NT2/D1 (cell line): Measurements from ENCODE around the gene RADIL.
A peak's percentile ranks its signal among the peaks of the same experiment; 100 is the strongest.

ENCODE experiments used
- DNase-seq: peaks from one replicate; pipeline ENCODE4 v3.0.0-alpha.2; 2011; ENCODE audit warnings: low read depth, low spot score
- H3K27me3 ChIP-seq: 2 replicates; pipeline ENCODE4 v1.6.0; 2011; ENCODE audit warnings: mild to moderate bottlenecking; ENCODE audit not compliant: insufficient read length, insufficient read depth
- H3K36me3 ChIP-seq: 2 replicates; pipeline ENCODE4 v1.6.1; 2011; ENCODE audit warnings: mild to moderate bottlenecking, low read length, mixed read lengths; ENCODE audit not compliant: insufficient read depth, insufficient read length
- H3K4me1 ChIP-seq: 2 replicates; pipeline ENCODE4 v1.5.1; 2011; ENCODE audit not compliant: insufficient read depth, insufficient read length
- H3K4me3 ChIP-seq: 2 replicates; pipeline ENCODE4 v1.5.1; 2011; ENCODE audit warnings: low read depth; ENCODE audit not compliant: insufficient read length
- H3K9ac ChIP-seq: 2 replicates; pipeline ENCODE4 v1.6.0; 2011; ENCODE audit warnings: low read depth; ENCODE audit not compliant: insufficient read length
- H3K9me3 ChIP-seq: 2 replicates; pipeline ENCODE4 v1.5.1; 2011; ENCODE audit warnings: mild to moderate bottlenecking, low read length; ENCODE audit not compliant: insufficient read depth
- SUZ12 ChIP-seq: IDR thresholded peaks from 2 replicates; pipeline ENCODE4 v1.6.1; 2011; ENCODE audit not compliant: insufficient read length, insufficient read depth; ENCODE audit errors: extremely low read depth
- YY1 ChIP-seq: IDR thresholded peaks from 2 replicates; pipeline ENCODE4 v1.6.1; 2011; ENCODE audit not compliant: insufficient read length, insufficient read depth
- ZNF274 ChIP-seq: IDR thresholded peaks from 2 replicates; pipeline ENCODE4 v1.6.1; 2011; ENCODE audit warnings: mild to moderate bottlenecking, low read depth, low read length

Gene RADIL

DNA sequence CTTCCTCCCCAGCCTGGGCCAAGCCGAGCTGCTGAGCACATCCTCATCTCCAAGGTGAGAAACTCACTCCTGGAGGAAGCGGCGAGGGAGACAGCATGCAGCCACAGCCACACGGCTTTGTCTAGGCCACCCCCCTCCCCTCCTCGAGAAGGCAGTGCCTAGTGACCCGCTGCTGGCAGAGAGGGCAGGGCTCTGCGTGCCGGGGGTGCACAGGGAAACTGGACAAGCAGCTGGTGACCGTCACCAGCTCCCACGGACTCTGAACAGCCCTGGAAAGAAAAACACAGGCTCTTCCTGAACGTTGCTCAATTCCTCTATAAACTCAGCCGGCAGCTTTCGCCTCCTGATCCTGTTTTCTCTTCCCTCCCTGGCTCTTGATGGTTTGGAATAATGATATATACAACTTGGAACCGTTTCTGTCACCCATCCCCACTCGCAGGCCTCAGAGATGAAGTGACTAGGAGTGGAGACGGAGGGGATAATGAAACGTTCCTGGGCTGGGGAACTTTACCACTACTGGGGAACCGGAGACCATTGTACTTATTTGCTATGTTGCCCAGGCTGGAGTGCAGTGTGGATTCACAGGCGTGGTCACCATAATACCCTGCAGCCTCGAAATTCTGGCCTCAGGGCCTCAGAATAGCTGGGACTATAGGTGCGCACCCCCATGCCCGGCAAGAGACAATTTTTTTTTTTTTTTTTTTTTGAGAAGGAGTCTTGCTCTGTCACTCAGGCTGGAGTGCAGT, 41.0 kb downstream of the RADIL start:
- DNase-seq = no peak
- no peak overlapping the region for H3K9ac ChIP-seq
- no peak for TF ChIP-seq YY1
- no peak for TF ChIP-seq ZNF274
- no peak for TF ChIP-seq SUZ12
- no peaks in the 10 kb centered on the region for H3K27me3 ChIP-seq
- no peaks in the 10 kb centered on the region for H3K9me3 ChIP-seq
- no peaks in the 10 kb centered on the region for H3K36me3 ChIP-seq
- peaks cover 13% of the 10 kb centered on the region for H3K4me1 ChIP-seq
- no peak overlapping the region for H3K4me3 ChIP-seq

GRCh38 chr7:4841836-4842235, 41.7 kb downstream of the RADIL start:
- Histone ChIP-seq H3K4me3 (no peak overlapping the region), H3K27me3 (no peaks in the 10 kb centered on the region), H3K9ac (no peak overlapping the region), H3K36me3 (no peaks in the 10 kb centered on the region), H3K4me1 (peaks cover 18% of the 10 kb centered on the region), H3K9me3 (no peaks in the 10 kb centered on the region)
- no peak for TF ChIP-seq ZNF274
- DNase-seq = no peak

DNA sequence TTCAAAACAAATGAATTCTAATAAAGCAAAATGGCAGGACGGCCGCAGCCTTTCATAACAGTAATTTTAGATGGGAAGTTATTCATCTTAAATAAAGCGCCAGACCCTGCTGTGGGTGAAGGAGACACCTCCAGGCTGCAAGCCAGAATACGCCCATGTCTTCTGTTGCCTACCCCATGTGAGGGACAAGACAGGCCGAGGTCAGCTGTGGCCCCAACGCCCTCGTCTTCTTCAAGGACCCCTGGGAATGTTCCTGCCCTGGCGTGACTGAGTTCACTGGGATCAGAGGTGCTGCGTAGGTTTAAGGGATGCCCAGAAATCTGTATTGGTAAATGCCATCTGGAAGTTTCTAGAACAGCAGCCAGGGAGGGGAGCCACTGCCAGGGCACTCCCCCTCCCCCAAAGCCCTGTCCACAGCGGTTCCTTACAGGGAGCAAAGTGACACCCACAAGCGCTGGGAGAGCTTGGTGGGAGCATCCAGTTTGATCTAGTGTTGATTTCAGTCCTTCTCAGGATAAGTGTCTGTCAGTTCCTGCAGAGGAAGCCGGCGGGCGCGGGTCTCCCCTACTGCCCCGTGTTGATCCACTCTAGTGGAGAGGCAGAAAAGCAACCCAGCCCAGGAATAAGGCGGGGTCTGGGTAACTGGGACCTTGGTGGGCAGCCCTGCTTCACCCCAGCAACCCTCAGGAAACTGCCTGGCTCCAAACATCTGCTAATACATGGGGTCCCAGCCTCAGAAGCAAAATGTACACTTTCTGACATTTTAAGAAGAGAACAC, 42.3 kb downstream of the RADIL start:
- Histone ChIP-seq H3K36me3 (peaks cover under 1% of the 10 kb centered on the region), H3K9me3 (no peaks in the 10 kb centered on the region), H3K4me1 (peaks cover 18% of the 10 kb centered on the region), H3K9ac (no peak overlapping the region), H3K27me3 (no peaks in the 10 kb centered on the region), H3K4me3 (no peak overlapping the region)
- no peak for DNase-seq
- TF ChIP-seq SUZ12 (no peak), ZNF274 (no peak), YY1 (no peak)

- peaks cover 7% of the 10 kb centered on the region for H3K36me3 ChIP-seq
- peaks cover 18% of the 10 kb centered on the region for H3K4me1 ChIP-seq
- no peak for TF ChIP-seq ZNF274
- no peak for TF ChIP-seq SUZ12
- no peak for TF ChIP-seq YY1
- no peak overlapping the region for H3K4me3 ChIP-seq
- no peak for DNase-seq
- H3K9me3 ChIP-seq = no peaks in the 10 kb centered on the region
- H3K27me3 ChIP-seq = no peaks in the 10 kb centered on the region
- H3K9ac ChIP-seq = no peak overlapping the region
Measured at GRCh38 chr7:4840079-4840501, 43.4 kb downstream of the RADIL start.

DNA sequence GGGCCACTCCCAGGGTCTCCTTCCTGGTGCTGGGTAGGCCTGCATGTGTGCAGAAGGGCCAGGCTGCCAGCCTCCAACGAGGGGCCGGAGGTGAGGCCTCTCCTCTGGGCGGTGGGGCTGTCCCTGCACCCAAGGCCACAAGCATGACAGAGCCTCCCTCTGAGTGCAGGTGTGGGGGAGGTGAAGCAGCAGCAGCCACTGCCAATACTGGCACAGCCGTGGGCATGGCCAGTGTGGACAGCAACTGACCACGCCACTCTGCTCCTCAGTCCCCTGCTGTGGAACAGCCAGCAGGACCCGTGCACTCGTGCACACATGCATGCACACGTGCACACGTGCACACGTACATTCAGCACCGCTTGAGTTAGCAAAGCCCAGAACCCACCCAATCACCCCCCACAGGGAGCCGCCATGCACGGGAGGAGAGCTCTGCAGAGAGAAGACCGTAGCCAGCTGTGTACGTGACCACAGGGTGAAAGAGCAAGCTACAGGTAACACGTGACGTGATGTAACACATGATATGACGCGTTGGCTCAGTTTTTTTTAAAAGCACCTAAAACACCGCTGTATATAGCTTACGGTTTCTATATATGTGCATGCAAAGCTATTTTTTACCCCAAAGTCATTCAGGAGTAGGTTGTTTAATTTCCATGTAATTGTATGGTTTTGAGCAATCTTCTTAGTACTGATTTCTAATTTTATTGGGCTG, 44.7 kb downstream of the RADIL start:
- Histone ChIP-seq H3K36me3 (peaks cover 18% of the 10 kb centered on the region), H3K9ac (peak overlapping the region; percentile 33), H3K4me3 (no peak overlapping the region), H3K9me3 (no peaks in the 10 kb centered on the region), H3K27me3 (no peaks in the 10 kb centered on the region), H3K4me1 (peaks cover 18% of the 10 kb centered on the region)
- DNase-seq = no peak
- TF ChIP-seq YY1 (no peak), ZNF274 (no peak), SUZ12 (no peak)

DNA sequence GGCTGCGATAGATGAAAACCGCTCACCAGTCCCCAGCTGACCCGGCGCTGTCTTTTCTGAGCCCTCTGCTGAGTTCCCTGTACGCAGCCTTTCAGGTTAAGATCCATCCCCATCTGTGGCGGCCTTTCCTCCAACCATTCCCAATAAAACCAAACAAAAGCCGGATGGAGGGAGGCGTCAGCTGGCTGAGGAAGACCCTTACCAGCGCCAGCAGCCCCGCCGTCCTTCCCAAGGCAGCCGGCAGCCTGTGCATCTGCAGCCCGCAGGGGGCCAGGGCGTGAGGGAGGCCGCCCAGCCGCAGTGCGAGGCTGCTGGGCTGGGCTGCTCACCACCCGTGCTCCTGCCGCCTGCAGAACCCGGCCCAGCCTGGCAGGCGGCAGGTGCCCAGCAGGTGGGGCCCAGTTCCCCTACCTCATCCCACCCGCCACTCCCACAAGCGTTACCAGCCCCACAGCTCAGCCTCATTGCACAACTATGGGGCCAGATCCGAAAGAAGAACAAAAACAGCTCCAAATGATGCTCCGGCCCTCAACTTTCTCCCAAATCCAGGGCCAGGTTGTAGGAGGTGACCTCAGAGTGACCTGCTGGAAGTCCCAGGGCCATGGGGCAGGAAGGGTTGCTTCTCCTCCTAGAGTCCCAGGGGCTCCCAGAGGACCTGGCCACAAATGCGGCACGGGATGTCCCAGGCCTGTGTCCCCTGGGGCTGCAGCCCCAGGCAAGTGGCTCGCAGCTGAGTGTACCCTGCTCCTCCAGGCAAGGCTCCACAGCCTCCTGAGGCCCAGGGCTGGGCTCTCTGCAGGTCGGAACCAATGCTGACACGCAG, 45.5 kb downstream of the RADIL start:
- no peak for DNase-seq

More for the DNA sequence above, 45.5 kb downstream of the RADIL start:
- Histone ChIP-seq H3K9me3 (no peaks in the 10 kb centered on the region), H3K9ac (peak overlapping the region; percentile 33), H3K36me3 (peaks cover 22% of the 10 kb centered on the region), H3K4me3 (no peak overlapping the region), H3K27me3 (no peaks in the 10 kb centered on the region), H3K4me1 (peaks cover 18% of the 10 kb centered on the region)
- TF ChIP-seq YY1 = no peak
- no peak for TF ChIP-seq ZNF274
- TF ChIP-seq SUZ12 = no peak
